Endodermal cell (in vitro differentiated cells): ENCODE results near the gene WDSUB1. TPM values are rescaled to one million over a fixed set of nuclear protein-coding genes. Genes with fewer than 3 reads are reported as not detected.

ENCODE experiments used
- DNase-seq: peaks from one replicate; pipeline ENCODE4 v3.0.0-alpha.2; 2017
- H3K27ac ChIP-seq: 2 replicates; pipeline ENCODE4 v1.5.1; 2013; ENCODE audit warnings: mild to moderate bottlenecking, low read depth, low read length, moderate library complexity
- H3K27me3 ChIP-seq: 2 replicates; pipeline ENCODE4 v1.6.1; 2013; ENCODE audit warnings: mild to moderate bottlenecking, low read length, moderate library complexity; ENCODE audit not compliant: insufficient read depth, control insufficient read depth, poor library complexity, severe bottlenecking
- H3K36me3 ChIP-seq: 2 replicates; pipeline ENCODE4 v1.7.0; 2013; ENCODE audit warnings: mild to moderate bottlenecking, low read length, moderate library complexity; ENCODE audit not compliant: control insufficient read depth, insufficient read depth
- H3K4me1 ChIP-seq: one replicate; pipeline ENCODE4 v1.7.0; 2013; ENCODE audit warnings: low read length; ENCODE audit not compliant: control insufficient read depth, insufficient read depth
- H3K4me3 ChIP-seq: 2 replicates; pipeline ENCODE4 v1.5.1; 2013; ENCODE audit warnings: mild to moderate bottlenecking, low read length, moderate library complexity
- H3K9ac ChIP-seq: 2 replicates; pipeline ENCODE4 v1.6.1; 2013; ENCODE audit warnings: mild to moderate bottlenecking, low read length, moderate library complexity; ENCODE audit not compliant: poor library complexity, severe bottlenecking; ENCODE audit errors: extremely low read depth
- H3K9me3 ChIP-seq: 2 replicates; pipeline ENCODE4 v1.6.1; 2013; ENCODE audit warnings: mild to moderate bottlenecking, low read length, moderate library complexity; ENCODE audit not compliant: control insufficient read depth
- H3K27ac Mint-ChIP-seq: 2 replicates; pipeline ENCODE4 v1.8.0; 2020; ENCODE audit warnings: mixed read lengths
- H3K27me3 Mint-ChIP-seq: 2 replicates; pipeline ENCODE4 v1.8.0; 2021; ENCODE audit warnings: mild to moderate bottlenecking, mixed read lengths; ENCODE audit not compliant: insufficient read depth
- H3K36me3 Mint-ChIP-seq: 2 replicates; pipeline ENCODE4 v1.8.0; 2020; ENCODE audit warnings: low read depth, mixed read lengths
- H3K4me1 Mint-ChIP-seq: 2 replicates; pipeline ENCODE4 v1.8.0; 2020; ENCODE audit warnings: mixed read lengths
- H3K4me3 Mint-ChIP-seq: 2 replicates; pipeline ENCODE4 v1.8.0; 2020; ENCODE audit warnings: mild to moderate bottlenecking, moderate library complexity, mixed read lengths
- H3K9me3 Mint-ChIP-seq: 2 replicates; pipeline ENCODE4 v1.8.0; 2020; ENCODE audit warnings: mild to moderate bottlenecking, mixed read lengths
- CTCF ChIP-seq: fragments of 200-600 bp; sonication (generic); conservative IDR thresholded peaks from 2 replicates; pipeline ENCODE4 v1.5.0; 2021; ENCODE audit warnings: antibody characterized with exemption, mild to moderate bottlenecking
- WGBS, 2 experiments: methylation state at CpG; one replicate each; pipeline versions ENCODE4 v1.1.5 to v1.1.7; 2013; ENCODE audit warnings: missing lambda C conversion rate in 2 of 2, mixed read lengths in 1 of 2; ENCODE audit not compliant: insufficient coverage in 1 of 2, insufficient read length in 1 of 2; 5-methylcytosine and 5-hydroxymethylcytosine counted together
- total RNA-seq, 2 donors: library from RNA; stranded (reverse); fragmentation: NEBNext Ultra II Directional in 1 of 2; extraction: Animal tissue kit (Norgen Biotek cat#: 25700) in 1 of 2; gene quantifications; 2 replicates in 1 of 2; 3 replicates in 1 of 2; pipeline ENCODE4 v1.2.1, GENCODE V29; 2021

WDSUB1 gene
- total RNA-seq, 2 donors from 2014 or later, result 10.7 to 14.7 TPM

GRCh38 chr2:159281002-159281401 is 5.5 kb downstream of the WDSUB1 start:
- Mint-ChIP-seq H3K27ac (no peak overlapping the region), H3K36me3 (peaks cover 22% of the 10 kb centered on the region), H3K4me1 (peaks cover 4% of the 10 kb centered on the region), H3K4me3 (no peak overlapping the region), H3K9me3 (no peaks in the 10 kb centered on the region), H3K27me3 (no peaks in the 10 kb centered on the region)
- Histone ChIP-seq H3K36me3 (peaks cover 19% of the 10 kb centered on the region), H3K4me3 (no peak overlapping the region), H3K4me1 (no peaks in the 10 kb centered on the region), H3K9ac (no peak overlapping the region), H3K27me3 (no peaks in the 10 kb centered on the region), H3K27ac (no peak overlapping the region), H3K9me3 (no peaks in the 10 kb centered on the region)
- TF ChIP-seq CTCF, result no peak
- 96 to 100% methylated on average over 2 to 6 of the region's 6 CpGs for WGBS, 2 experiments
- DNase-seq, result no peak

- Mint-ChIP-seq H3K4me1 (peaks cover 2% of the 10 kb centered on the region), H3K36me3 (peaks cover 22% of the 10 kb centered on the region), H3K27me3 (no peaks in the 10 kb centered on the region), H3K27ac (no peak overlapping the region), H3K4me3 (no peak overlapping the region), H3K9me3 (no peaks in the 10 kb centered on the region)
- Histone ChIP-seq H3K27me3 (no peaks in the 10 kb centered on the region), H3K36me3 (peaks cover 19% of the 10 kb centered on the region), H3K9ac (no peak overlapping the region), H3K27ac (no peak overlapping the region), H3K4me1 (no peaks in the 10 kb centered on the region), H3K9me3 (no peaks in the 10 kb centered on the region), H3K4me3 (no peak overlapping the region)
- DNase-seq, result no peak
- TF ChIP-seq CTCF, result no peak
- WGBS, 2 experiments, result 93 to 100% methylated on average over 1 to 2 of the region's 2 CpGs
Measured at GRCh38 chr2:159279700-159280099, 6.8 kb downstream of the WDSUB1 start.

- peaks cover 6% of the 10 kb centered on the region for H3K4me1 ChIP-seq
- H3K27ac Mint-ChIP-seq, result no peak overlapping the region
- H3K9me3 Mint-ChIP-seq, result no peaks in the 10 kb centered on the region
- H3K36me3 ChIP-seq, result no peaks in the 10 kb centered on the region
- no peaks in the 10 kb centered on the region for H3K27me3 Mint-ChIP-seq
- no peaks in the 10 kb centered on the region for H3K27me3 ChIP-seq
- H3K4me3 ChIP-seq, result no peak overlapping the region
- no peaks in the 10 kb centered on the region for H3K9me3 ChIP-seq
- no peak overlapping the region for H3K9ac ChIP-seq
- H3K4me3 Mint-ChIP-seq, result no peak overlapping the region
- H3K27ac ChIP-seq, result no peak overlapping the region
- TF ChIP-seq CTCF, result no peak
- H3K4me1 Mint-ChIP-seq, result peaks cover 5% of the 10 kb centered on the region
- peaks cover 15% of the 10 kb centered on the region for H3K36me3 Mint-ChIP-seq
- no peak for DNase-seq
- no CpG with 5 or more reads among the region's 1 CpG for WGBS, 2 experiments
Measured at GRCh38 chr2:159275111-159275510, 11.4 kb downstream of the WDSUB1 start.
